ENCODE data around the gene ENTPD5.

DNA sequence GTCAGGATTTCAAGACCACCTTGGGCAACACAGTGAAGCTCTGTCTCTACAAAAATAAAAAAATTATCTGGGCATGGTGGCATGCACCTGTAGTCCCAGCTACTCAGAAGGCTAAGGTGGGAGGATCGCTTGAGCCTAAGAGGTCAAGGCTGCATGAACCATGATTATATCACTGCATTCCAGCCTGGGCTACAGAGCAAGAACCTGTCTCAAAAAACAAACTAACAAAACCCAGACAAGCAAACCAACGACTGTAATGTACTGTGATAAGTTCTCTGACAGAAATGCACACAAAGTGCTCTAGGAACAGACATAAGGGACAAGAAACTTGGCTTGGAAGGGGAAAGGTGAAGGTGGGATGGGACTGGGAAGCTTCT is 22.4 kb downstream of the ENTPD5 start:
- no peak for TF ChIP-seq POLR2A (IDR thresholded peaks at IDR 0.05)
- TF ChIP-seq, protein P1, sequence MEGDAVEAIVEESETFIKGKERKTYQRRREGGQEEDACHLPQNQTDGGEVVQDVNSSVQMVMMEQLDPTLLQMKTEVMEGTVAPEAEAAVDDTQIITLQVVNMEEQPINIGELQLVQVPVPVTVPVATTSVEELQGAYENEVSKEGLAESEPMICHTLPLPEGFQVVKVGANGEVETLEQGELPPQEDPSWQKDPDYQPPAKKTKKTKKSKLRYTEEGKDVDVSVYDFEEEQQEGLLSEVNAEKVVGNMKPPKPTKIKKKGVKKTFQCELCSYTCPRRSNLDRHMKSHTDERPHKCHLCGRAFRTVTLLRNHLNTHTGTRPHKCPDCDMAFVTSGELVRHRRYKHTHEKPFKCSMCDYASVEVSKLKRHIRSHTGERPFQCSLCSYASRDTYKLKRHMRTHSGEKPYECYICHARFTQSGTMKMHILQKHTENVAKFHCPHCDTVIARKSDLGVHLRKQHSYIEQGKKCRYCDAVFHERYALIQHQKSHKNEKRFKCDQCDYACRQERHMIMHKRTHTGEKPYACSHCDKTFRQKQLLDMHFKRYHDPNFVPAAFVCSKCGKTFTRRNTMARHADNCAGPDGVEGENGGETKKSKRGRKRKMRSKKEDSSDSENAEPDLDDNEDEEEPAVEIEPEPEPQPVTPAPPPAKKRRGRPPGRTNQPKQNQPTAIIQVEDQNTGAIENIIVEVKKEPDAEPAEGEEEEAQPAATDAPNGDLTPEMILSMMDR (IDR thresholded peaks at IDR 0.05): no peak
